NCI-H1048 (cell line): ENCODE data around the gene PPP1R8.
"Not testable (repeated sequence)": the region's sequence is repeated elsewhere in the genome, so short reads cannot be mapped to it uniquely, and the experiment has no call there.

ENCODE experiments used
- DNase-seq: peaks from one replicate; lab custom pipeline; 2025; lab: John Stamatoyannopoulos, UW

Gene PPP1R8

DNA sequence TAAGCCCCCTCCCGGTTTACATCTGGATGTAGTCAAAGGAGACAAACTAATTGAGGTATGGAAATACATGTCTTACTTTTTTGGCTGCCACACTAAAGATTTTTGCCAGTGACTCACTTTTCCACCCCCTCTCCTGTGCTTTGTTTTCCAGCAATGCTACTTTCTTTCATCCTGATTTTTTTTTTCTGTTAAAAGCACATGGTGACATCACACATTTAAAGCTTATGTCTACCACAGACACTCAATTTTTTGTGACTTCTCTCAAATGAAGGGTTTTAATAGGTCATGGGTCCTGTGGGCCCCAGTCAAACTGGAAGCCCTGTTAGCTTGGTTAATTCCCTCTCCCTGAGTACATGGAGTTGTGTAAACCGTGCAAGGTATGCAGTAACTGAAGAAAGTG lies 2.2 kb downstream of the PPP1R8 start:
- no peak for DNase-seq

DNA sequence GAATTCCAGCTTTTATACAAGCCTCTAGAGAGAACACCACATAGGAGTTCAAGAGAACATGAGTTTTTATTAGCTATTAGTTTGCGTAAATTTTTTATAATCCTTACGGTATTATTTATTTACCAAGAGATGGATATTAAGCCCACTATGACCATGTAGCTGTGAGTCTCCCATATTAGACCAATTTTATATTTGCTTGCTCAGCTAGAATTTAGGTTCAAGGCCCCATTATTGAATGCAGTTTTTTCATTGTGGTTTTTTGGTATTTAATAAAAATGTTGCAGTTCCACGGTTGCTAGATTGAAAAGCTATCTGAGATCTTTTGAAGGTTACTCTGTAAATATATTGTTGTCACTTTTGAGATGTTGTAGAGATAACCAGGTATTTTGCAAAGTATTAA lies 2.9 kb downstream of the PPP1R8 start:
- DNase-seq: no peak

DNA sequence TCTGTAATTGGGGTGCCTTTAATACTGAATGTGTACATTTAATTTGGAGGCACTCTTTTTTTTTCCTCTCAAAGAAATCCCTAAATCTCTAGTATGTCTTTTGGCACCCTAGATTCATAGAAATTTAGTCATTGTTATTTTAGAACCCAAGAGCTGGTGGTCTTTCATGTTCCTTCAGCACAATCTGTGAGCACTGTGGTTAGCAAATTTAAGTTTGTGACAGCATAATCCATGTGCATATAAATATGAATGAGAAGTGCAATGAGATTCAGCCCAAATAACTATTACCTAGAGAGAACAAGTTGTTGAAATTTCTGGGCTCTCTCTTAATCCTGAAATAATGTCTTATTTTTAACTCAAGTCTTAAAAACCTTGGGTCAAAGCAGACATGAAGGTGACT lies 4.5 kb downstream of the PPP1R8 start:
- DNase-seq: no peak

DNA sequence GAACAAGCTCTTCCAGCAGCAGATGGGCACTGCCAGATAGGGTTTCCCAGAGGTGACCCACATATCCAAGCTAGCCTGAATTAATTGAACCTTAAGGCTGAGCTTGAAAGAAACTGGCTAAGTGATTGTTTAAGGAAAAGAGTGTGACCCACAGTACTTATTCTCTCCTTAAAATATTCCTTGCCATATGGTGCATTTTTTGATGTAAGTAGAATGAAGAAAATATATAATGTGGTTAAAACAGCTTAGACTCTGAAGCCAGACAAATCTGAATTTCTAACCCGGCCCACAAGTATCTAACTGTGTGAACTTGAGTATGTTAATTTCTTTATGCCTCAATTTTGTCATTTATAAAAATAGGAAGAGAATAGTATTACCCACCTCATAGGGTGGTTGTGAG lies 4.9 kb downstream of the PPP1R8 start:
- DNase-seq: no peak

DNA sequence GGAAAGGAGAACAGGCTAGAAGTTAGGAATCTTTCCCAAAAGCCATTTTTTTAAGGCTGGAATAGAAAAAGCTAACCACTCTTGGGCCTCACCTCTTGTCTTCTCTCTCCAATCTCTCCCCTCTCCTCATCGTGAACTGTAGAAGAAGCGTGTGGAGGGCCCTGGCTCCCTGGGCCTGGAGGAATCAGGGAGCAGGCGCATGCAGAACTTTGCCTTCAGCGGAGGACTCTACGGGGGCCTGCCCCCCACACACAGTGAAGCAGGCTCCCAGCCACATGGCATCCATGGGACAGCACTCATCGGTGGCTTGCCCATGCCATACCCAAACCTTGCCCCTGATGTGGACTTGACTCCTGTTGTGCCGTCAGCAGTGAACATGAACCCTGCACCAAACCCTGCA lies 19.4 kb downstream of the PPP1R8 start:
- no peak for DNase-seq

DNA sequence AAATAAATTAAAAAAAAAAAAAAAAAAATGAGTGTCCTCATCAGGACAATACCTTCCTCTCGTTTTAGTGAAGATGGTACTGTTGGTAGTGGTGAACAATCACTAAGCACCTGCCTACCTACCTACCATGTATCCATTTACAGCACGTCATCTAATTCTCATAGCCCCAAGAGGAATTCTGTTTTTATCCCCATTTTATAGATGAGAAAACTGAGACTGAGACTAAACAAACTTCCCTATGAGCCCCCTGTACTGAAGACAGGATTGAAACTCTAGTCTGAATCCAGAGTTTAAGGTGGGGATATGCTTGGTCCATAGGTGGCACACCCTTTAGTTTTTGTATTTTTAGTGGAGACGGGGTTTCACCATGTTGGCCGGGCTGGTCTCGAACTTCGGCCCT lies 24.5 kb downstream of the PPP1R8 start:
- DNase-seq: no peak

DNA sequence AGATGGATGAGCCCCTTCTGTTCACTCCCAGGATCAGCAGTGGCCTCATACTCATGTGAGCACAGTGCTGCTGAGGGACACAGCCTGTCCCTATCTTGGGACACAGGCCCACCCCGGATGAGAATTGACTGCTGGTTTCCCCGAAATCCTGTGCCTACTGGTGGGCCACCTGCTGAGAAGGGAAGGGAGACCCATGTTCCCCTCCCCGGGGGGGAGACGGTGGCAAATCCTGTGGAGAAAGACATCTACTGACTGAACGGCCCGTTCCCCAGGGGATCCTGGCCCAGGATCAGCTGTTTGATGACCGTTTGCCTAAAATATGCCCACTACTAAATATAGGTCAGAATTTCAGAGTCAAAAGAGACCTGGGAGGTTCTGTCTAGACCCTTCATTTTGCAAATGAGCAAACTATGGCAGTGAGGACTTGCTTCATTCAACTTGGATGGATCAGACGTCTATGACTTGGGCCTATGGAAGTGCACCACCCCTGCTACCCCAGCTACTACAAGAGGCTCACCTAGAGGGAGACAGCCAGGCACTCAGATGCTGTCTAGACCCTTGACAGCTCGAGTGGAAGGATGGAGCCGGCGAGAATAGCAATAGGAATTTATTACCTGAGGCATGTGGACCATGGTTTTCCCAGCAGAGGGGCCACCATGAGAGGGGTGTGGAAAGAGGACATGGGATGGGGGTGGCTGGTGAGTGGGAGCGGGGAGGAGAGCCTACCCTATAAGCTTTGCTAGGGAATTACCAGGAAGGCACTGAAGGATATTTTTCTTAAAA lies 26.2 kb downstream of the PPP1R8 start:
- DNase-seq: no peak

DNA sequence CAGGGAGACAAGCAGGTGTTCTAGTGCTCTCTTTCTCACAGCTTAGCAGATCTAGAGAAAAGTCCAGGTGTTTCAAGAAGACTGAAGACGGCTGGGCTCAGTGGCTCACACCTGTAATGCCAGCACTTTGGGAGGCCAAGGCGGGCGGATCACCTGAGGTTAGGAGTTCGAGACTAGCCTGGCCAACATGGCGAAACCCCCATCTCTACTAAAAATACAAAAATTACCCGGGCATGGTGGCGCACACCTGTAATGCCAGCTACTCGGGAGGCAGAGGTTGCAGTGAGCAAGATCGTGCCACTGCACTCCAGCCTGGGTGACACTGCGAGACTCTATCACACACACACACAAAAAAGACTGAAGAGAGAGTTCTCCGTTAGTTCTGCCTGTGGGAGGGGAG lies 27.0 kb downstream of the PPP1R8 start:
- DNase-seq: not testable (repeated sequence)

DNA sequence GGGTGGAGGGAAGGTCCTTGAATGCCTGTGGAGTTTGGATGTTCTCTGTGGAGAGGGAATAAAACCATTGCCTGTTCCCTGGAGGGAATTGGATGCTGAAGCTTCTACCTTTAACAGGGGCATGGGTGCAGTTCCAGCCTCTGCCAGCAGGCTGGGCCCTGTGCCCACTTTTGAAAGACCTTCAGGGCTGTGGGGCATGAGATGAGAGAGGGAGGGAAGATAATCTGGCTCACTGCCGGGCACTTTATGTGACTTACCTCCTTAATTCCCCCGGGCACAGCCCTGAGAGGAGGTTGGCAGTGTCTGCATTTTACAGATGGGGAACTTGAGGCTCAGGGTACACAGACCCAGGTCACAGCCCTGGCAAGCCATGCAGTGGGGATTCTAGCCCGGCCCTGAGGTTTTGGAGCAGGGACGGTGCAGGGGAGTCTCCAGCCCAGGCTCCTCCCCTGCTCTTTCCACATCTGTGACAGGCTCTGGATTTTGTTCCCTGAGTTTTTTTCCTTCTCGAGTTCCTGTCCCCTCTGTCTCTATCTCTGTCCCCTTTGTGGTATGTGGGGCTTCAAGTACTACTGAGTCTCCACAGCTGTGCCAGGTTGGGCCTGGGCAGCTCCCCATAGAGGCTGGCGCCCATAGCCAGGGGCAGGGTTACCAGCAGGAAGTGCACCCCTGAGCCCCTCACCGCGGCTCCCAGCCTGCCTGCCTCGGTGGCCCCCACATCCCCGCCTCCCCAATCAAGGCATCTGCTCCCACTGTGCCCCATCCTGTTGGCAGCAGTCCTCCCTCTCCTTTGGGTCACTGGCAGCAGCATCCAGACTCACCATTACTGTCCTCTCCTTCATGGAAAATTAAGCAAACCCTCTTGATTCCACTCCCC lies 27.7 kb downstream of the PPP1R8 start:
- peak; percentile 59 for DNase-seq

DNA sequence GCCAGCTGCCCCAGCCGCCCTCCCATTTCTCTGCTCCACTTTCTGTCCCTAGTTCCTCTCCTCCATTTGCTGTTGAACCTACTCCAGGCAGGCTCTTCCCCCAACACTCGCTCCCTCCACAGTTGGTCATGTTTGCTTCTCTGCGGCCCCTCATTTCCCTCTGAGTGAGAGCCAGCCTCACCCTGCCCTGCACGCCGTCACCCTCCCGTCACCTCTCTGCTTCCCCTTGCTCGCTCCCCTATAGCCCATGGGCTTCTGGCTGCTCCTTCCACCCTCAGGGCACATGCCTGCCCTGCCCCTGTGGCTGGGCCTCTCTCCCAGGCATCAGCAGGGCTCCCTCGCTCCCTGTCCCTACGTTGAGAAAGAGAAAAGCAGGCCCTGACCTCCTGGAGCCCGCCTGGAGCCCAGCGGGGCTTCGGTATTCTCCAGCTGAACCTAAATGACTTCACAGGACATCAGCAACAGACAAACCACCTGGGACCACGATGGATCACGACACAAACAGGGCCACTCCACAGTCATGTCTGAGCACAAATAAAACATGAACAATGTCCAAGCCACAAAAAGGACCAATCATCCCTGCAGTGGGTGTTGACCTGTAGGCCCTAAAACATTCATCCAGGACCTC lies 28.5 kb downstream of the PPP1R8 start:
- DNase-seq: no peak

DNA sequence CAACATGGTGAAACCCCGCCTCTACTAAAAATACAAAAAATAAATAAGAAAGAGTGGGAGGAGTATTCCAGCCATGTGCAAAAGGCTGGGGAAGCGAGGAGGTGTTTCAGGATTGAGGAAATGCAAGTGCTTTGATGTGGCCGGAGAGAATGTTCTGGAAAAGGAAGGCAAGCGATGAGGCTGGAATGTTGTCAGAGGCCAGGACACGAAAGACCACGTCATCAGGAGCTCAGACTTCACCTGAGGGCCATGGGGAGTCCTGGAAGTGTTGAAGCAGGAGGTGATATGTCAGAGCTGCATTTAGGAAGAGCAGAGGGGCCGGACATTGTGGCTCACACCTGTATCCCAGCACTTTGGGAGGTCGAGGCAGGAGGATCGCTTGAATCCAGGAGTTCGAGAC lies 30.9 kb downstream of the PPP1R8 start:
- DNase-seq: no peak

DNA sequence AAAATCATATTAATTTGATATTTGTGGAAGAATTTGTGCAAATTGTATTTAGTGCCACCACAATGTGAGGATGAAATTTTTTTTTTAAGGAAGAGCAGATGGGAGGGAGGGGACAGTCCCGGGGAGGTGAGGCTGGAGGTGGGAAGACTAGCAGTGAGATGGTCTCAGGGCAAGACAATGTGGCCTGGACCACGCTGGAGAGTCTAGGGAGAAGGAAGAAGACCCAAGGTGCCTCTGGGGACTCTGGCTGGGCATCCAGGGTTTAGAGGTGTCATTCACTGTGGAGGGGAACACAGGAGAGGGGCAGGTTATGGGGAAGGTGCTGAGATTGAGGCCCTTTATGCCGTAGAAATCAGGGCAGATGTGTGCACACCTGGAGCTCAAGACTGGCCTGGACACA lies 31.4 kb downstream of the PPP1R8 start:
- no peak for DNase-seq

DNA sequence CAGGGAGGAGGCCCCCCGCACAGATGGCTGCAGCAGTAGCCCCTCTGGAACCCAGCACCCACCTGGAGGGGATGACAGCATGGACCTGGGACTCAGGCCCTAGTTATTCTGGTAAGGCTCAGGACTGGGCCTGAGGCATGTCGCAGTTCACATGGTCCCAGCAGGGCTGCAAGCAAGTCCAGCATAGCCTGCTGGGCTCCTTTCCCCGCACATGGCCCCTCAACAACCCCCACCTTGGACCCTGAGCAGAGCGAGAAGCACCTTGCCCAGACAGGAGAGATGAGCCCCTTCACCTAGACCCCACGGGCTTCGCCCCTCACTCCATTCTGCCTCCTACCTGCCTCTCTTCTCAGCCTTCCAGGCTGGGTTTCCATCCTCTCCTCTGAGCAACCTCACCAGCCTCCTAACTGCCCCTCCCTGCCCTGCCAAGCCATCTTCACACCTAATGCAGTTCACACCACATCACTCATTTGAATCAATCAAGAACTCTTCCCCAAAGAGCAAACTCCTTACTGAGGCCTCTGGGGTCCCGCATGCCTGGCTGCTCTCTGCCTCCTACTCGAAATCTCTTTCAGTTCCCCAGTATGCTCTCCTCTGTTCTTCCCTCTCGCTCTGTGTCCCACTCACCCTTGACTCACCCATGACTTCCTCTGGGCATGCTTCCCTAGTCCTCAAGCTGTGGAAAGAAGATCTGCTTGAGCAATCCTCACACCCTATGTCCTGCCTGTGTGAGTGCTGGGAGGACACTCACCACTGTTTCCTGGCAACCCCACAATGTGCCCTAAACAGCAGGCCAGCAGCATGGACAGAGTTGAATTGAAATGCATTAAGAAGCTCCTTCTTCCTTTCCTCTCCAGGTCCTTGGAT lies 32.3 kb downstream of the PPP1R8 start:
- no peak for DNase-seq

DNA sequence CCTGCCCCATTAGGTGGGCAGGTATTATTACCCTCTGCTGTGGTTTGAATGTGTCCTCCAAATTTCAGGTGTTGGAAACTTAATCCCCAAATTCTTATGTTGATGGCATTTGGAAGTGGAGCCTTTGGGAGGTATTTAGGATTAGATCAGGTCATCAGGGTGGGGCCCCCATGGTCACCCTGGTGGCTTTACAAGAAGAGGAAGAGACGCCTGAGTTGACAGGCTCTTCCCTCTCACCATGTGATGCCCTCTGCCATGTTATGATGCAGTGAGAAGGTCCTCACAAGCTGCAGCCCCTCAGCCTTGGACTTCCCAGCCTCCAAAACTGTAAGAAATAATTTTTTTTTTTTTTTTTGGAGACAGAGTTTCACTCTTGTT lies 32.9 kb downstream of the PPP1R8 start:
- DNase-seq: no peak

DNA sequence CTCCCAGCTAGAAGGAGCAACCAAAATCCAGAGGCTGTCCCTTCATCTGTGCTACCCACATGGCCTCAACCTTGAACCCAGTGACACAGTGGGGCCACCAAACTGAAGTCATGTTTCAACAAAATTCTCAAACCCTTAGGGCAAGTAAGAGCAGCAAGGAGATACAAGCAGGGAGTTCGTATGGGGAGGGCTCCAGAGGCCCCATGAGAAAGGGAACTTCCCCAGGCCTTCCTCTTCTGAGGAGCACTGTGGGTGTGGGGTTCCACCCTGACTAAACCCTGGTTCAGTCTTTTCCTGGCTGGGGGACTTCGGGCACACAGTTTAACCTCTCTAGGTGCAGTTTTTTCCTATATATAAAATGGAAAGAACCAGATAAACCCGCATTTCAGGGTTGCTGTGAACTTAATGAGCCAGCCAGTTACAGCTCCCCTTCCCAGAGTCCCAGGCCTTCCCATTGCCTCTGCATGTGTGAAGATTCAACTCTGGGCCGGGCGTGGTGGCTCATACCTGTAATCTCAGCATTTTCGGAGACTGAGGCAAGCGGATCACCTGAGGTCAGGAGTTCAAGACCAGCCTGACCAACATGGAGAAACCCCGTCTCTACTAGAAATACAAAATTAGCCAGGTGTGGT lies 33.8 kb downstream of the PPP1R8 start:
- DNase-seq: no peak

DNA sequence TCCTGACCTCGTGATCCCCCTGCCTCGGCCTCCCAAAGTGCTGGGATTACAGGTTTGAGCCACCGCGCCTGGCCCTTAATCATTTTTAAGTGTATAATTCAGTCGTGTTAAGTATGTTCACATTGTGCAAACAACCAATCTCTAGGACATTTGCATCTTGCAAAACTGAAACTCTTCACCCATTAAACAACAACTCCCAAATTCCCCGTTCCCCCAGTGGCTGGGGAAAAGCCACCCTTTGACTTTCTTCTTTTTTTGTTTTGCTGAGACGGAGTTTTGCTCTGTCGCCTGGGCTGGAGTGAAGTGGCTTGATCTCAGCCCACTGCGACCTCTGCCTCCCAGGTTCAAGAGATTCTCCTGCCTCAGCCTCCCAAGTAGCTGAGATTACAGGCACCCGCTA lies 35.2 kb downstream of the PPP1R8 start:
- no peak for DNase-seq

DNA sequence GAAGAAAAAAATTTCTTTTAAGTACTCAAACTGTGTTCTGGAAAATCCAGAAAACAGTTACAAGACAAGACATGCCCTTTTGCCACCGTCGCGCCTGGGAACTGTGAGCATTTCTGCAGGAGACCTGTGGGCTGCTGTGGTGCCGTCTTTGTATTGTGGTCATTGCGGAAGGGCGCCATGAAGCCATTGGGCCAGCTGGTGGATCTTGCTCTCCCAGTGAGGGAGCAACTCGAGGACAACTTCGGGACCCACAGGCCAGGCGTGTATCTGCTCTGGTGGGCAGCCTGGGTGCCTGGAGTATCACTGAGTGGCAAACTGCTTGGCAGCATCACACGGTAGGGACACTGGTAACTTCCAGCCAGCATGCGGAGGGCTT lies 38.0 kb downstream of the PPP1R8 start:
- no peak for DNase-seq

DNA sequence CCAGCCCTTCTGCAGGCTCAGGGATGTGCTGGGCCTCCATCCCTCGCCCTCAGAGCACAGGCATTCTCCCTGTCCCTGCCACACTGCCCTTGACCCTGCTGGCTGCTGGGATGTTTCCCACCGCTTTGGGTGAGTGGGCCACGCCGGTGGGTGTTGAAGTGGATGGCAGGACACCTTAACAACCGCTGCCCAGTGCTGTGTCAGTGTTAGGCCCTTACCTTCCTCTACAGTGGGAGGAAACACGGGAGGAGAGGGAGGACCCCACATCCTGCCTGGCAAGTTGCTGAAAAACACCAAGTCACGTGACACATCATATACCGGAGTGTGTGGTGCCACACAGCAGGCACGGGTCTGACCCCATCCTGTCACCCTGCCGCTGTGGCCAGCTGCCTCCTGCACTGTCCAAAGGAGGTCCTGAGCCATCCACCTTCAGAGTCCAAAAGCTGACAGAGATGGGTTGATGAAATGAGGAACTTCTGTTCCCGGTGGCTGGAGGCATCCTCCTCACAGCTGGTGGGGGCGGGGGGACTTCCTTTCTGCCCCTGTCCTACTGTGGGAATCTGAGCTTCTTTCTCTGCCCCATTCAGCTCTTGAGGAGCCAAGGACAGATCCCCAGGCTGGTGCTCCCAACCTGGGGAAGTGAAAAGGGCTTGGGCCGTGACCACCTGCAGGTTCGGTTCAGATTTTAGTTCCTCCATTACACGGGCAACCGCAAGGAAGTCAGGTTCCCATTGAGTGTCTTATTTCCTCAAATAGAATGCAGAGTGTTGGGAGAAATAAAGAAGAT lies 38.5 kb downstream of the PPP1R8 start:
- DNase-seq: no peak

DNA sequence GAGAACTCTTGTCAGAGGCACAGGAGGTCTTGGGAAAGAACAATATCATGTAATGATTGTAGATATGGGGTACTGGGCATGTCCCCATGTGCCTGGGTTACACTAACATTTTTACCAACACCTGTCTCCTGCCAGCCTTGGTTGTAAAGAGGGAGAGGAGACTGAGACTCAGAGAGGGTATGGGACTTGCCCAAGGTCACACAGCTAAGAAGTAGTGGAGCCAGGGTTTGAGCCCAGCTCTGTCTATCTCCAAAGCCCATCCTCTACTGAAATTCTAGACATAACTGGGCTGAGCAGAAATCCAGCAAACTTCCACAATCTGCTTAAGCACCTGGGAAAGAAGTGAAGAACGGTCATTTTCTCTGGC lies 39.1 kb downstream of the PPP1R8 start:
- no peak for DNase-seq

DNA sequence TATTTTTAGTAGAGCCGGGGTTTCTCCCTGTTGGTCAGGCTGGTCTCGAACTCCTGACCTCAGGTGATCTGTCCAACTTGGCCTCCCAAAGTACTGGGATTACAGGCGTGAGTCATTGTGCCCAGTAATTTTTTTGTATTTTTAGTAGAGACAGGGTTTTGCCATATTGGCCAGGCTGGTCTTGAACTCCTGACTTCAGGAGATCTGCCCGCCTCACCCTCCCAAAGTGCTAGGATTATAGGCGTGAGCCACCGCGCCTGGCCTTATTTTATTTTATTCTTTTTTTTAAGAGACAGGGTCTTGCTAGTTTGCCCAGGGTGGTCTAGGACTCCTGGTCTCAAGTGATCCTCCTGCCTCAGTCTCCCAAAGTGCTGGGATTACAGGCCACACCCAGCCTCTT lies 40.5 kb downstream of the PPP1R8 start:
- DNase-seq: not testable (repeated sequence)
